ENCODE results near the gene AHSA1.

DNA sequence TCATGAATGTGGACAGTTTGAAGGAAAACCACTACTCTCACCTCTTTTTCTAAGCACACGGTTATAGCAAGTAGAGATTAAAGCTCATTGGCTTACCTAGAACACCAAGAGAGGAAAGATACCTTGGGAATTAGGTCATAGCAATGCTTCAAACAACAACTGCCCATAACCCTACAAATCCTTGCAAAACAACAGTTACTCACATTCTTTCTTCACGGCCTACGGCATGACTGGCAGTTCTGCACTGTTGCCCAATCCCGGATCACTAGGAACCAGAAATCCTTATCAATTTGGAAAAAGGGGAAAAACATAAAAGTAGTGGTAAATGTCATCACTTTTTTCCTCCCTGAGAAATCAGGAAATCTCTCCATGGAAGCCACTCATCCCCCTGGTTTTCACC lies 50.4 kb downstream of the AHSA1 start:
- TF ChIP-seq, protein P1, sequence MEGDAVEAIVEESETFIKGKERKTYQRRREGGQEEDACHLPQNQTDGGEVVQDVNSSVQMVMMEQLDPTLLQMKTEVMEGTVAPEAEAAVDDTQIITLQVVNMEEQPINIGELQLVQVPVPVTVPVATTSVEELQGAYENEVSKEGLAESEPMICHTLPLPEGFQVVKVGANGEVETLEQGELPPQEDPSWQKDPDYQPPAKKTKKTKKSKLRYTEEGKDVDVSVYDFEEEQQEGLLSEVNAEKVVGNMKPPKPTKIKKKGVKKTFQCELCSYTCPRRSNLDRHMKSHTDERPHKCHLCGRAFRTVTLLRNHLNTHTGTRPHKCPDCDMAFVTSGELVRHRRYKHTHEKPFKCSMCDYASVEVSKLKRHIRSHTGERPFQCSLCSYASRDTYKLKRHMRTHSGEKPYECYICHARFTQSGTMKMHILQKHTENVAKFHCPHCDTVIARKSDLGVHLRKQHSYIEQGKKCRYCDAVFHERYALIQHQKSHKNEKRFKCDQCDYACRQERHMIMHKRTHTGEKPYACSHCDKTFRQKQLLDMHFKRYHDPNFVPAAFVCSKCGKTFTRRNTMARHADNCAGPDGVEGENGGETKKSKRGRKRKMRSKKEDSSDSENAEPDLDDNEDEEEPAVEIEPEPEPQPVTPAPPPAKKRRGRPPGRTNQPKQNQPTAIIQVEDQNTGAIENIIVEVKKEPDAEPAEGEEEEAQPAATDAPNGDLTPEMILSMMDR (IDR thresholded peaks at IDR 0.05): no peak
- TF ChIP-seq POLR2A (IDR thresholded peaks at IDR 0.05): no peak

All from thyroid gland (tissue), 4 donors.